ENCODE data around the gene NPFF.
"Not testable (repeated sequence)": the region's sequence is repeated elsewhere in the genome, so short reads cannot be mapped to it uniquely, and the experiment has no call there.

NPFF gene

GRCh38 chr12:53481939-53482586 lies 25.2 kb downstream of the NPFF start:
- H3K4me3 ChIP-seq: no peak overlapping the region
- H3K27ac ChIP-seq: peak overlapping the region in 2 of 21 experiments; percentile 57 to 69

DNA sequence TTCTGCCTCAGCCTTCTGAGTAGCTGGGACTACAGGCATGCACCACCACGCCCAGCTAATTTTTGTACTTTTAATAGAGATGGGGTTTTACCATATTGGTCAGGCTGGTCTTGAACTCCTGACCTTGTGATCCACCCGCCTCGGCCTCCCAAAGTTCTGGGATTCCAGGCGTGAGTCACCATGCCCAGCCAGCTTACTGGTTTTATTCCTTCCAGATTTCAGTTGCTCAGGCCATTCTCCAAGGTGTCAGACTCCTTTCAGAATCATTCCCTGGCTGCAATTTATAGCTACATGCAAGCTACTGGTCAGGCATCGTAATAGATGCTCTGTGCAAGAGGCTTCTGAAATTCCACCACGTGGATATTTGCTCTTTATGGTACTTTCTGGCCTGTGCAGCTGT lies 25.8 kb downstream of the NPFF start:
- H3K27ac ChIP-seq: peak overlapping the region in 1 of 21 experiments; percentile 56
- H3K4me3 ChIP-seq: not testable (repeated sequence)

DNA sequence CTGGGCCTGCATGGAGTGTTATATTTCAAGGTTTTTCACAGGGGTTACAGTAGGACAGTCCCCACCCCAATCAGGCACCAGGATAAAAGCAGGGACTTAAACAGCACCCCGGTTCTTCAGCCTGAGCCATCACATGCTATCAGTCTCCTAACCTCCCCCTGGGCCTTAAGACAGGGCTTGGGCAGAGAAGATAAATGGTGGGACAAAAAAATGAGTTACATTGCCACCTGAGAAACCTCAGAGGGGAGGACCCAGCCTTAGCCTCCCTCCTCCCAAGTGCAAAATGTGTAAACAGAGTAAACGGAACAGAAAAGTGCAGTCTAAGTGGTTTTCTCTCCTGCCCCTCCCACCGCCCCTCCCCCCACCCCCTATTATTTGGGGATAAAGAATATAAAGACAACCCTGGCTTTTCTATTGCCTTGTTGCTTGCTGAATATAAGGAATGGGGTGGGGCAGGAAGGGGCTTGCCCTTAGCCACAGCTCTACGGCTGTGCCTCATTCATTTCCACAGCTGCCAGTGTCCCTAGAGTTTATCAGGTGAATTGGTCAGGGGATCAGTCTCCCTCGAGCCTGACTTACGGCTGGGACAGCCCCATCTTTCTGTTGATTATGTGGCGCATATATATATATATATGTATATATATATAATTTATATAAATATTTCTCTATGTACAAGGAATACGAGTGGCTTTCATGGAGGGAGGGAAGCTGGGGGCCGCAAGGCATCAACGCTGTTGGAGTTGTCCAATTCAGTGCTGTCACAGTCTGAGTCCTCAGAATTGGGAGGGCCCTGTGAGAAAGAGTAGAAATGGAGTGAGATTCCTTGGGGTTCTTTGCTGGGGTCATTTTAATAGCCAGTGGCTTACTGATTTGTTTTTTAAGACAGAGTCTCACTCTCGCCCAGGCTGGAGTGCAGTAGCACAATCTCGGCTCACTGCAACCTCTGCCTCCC lies 26.5 kb downstream of the NPFF start:
- Histone ChIP-seq H3K4me3 (no peak overlapping the region), H3K27ac (peak overlapping the region in 2 of 21 experiments; percentile 40 to 56)

- no peak overlapping the region for H3K4me3 ChIP-seq
- H3K27ac ChIP-seq: no peak overlapping the region
Observed at GRCh38 chr12:53479331-53479730, 28.0 kb downstream of the NPFF start.

DNA sequence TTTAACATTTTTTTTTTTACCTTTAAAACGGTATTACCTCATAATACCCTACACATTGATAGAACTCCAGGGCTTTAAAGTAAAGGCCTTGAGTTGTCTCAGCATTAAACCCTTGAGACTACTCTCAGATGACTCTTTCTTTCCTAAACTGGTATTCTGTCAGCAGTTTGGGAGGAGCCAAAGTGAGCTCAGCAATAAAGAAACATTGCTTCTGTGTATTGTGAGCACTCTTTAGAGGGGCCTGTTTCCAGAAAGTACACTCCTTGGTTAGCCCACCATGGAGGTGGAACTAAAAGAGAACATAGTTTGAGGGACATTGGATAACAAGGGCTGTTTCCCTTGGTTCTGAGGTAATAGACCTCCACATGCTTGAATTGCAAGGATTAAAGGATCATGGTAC lies 28.4 kb downstream of the NPFF start:
- H3K27ac ChIP-seq: peak overlapping the region in 1 of 21 experiments; percentile 5

GRCh38 chr12:53476769-53477209 lies 30.5 kb downstream of the NPFF start:
- Histone ChIP-seq H3K4me3 (no peak overlapping the region), H3K27ac (no peak overlapping the region)

More for the DNA sequence above, 28.4 kb downstream of the NPFF start:
- no peak overlapping the region for H3K4me3 ChIP-seq

- H3K27ac ChIP-seq: peak overlapping the region in 1 of 21 experiments; percentile 30
- H3K4me3 ChIP-seq: no peak overlapping the region
Observed at GRCh38 chr12:53474819-53475218, 32.5 kb downstream of the NPFF start.

DNA sequence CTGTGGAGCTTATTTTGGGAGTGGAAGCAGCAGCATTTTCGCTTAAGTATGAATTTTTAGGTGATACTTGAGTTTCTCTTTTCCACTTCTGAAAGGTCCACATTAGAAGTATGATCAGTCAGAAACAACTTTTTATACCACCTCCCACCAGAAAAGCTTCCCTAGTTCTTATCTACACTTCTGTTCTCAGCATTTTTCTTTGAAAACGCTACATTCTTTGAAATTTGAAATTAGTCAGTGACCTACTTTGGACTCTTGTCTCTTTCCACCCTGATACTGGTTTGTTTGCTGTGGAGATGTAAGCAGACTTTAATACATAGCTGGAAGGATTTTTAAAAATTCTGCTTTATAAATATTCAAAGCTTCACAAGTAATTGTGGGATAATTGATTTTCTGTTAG lies 33.2 kb downstream of the NPFF start:
- H3K4me3 ChIP-seq: no peak overlapping the region
- peak overlapping the region in 2 of 21 experiments; percentile 11 to 30 for H3K27ac ChIP-seq

DNA sequence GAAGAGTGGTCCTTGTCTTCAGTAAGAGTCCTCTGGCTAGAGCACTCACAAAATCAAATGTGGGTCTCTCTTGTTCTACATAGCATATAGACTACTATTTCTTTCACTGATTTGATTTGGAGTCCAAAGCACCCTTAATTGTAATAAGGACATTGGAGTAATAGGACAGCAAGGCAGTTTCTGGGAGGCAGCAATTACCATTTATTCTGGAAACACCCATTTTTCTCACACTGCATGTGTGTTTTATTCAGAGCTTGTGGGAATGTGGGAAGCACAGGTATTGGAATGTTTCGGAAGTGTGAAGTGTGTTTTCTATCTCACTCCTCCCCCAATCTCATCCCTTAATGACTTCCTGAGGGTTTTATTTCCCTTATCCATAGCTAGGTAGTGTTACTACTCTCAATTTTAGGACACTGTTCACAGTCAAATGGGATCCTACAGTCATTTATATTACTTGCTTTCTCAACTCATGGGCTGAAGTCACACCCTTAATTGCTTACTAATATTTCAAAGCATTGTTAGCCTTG lies 35.2 kb downstream of the NPFF start:
- H3K4me3 ChIP-seq: no peak overlapping the region
- no peak overlapping the region for H3K27ac ChIP-seq

DNA sequence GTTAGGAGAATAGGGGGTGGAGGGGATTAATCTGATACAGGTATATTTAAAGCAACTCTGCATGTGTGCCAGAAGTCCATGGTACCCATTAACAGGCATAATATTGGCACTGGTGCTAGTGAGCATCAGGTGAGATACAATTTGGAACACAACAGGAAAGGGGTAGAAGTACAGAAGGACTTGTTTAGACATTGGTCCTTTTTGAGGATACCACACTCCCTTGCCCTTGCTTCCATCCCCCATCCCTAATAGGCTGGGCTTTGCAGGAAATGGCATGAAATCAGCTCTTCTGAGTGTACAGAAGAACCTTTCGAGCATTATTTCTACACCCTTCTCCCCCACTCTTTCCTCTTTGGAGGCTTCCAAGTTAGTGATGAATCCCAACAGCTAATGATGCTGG lies 39.0 kb downstream of the NPFF start:
- Histone ChIP-seq H3K4me3 (no peak overlapping the region), H3K27ac (no peak overlapping the region)

DNA sequence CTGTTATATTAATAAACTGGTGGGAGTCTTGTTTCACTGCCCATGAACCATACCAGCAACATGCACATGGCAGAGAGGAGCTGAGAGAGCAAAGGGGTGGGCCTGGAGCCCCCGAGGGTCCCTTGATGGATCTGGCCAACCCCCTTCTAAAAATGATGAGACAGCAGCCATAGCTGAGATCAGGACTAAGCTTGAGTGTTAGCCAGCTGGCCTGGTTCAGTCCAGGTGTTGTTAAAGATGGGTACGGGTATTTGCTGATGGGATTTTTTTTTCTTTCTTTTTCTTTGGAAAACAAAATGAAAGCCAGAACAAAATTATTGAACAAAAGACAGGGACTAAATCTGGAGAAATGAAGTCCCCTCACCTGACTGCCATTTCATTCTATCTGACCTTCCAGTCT lies 39.4 kb downstream of the NPFF start:
- H3K4me3 ChIP-seq: no peak overlapping the region
- peak overlapping the region in 1 of 21 experiments; percentile 10 for H3K27ac ChIP-seq

DNA sequence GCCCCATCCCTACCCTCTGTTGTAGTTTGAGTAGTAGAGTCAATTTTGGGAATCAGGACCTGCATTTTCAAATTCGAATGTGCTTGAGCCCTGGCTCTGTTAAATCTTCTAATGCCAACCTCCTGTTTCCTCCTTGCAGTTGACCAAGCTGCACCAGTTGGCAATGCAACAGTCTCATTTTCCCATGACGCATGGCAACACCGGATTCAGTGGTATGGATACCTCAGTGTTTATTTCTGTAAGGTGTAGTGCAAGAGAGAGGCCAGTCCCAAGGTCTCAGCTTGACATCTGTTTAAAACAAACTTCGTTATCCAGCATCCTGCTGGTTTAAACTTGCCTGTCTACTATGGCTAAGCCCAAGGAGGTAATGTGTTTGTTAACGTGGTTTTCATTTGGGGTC lies 40.2 kb downstream of the NPFF start:
- no peak overlapping the region for H3K4me3 ChIP-seq
- peak overlapping the region in 1 of 21 experiments; percentile 10 for H3K27ac ChIP-seq

- peak overlapping the region in 1 of 21 experiments; percentile 29 for H3K27ac ChIP-seq
- H3K4me3 ChIP-seq: no peak overlapping the region
Observed at GRCh38 chr12:53466640-53467039, 40.6 kb downstream of the NPFF start.

DNA sequence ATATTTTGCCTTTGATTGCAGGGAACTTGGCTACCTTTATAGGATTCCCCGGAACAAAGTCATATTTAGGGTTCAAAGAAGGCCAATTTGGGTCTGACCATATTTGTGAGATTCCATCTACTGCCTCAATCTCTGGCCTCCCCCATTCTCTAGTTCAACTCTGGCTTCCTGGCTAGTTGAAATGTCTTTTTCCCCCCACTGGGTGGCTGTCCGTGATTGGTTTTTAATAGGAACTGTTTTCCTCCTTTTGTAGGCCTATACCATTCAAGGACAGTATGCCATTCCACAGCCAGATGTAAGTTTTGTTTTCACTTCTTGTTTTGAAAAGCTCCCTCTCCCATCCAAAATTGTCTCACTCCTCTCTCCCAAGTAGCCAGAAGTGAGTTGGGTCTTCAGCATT lies 41.6 kb downstream of the NPFF start:
- H3K27ac ChIP-seq: peak overlapping the region in 2 of 21 experiments; percentile 29 to 33
- no peak overlapping the region for H3K4me3 ChIP-seq

DNA sequence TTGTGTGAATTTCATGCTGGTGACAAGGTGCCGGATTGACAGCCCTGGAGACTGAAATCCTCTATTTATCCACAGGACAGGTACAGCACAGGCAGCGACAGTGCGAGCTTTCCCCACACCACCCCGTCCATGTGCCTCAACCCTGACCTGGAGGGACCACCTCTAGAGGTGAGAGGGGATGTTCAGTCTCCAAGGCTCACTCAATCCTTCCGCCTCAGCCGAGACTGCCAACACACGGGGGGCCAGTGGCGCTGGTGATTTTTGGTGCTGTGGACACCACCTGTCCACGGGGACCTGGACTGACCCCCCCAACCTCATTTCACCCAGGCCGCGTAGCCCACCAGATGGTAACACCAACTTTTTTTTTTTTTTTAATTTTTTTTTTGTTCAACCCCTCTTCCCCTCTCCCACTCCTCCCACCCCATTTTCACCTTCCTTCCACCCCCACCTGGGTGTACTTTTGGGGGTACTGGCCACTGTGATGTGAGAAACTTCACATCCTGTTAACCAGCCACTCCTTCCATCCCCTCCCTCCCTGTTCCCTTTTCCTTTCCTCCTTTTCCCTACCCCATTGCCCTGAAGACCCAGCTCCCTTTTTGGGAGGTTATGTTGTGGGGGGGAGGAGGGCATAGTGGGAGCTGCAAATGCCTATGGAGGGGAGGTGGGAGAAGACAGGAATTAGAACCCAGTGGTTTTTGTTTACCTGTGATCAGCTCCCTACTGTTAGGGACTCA lies 42.4 kb downstream of the NPFF start:
- no peak overlapping the region for H3K27ac ChIP-seq

DNA sequence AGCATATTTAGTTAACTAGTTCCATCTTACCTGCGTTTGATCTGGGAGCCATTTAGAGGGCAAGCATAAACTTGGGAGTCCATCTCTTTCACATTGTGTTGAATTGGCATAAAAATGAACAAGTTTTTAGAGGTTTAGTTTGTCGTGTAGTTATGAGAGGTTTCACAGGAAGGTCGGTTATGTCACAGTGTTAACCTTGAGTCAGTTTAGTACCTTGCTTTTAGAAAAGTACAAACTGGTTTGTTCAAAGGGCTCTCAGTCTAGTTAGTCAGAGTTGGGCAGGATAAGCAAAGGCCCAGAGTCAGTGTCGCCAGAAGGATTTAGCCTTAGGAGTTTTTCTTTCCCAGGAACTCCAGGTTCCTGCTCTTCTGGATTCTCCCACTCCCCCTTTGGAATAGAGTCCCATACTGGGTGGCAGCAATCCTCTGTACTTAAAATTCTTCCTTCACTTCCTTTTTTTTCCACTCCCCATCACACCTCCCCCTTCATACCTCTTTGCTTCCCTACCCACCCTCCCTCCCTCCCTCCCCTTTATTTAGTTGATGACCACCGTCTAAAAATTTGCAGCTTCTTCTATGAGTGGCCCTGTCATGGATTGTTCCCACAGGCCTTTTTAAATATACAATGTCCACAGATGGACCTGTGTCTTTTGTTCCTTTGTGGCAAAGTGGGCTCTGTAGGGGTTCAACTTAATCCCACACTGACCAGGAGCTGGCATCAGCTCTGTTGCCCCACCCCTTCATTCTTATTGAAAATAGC lies 43.3 kb downstream of the NPFF start:
- Histone ChIP-seq H3K27ac (no peak overlapping the region), H3K4me3 (no peak overlapping the region)

More for the DNA sequence above, 42.4 kb downstream of the NPFF start:
- H3K4me3 ChIP-seq: no peak overlapping the region

- peak overlapping the region in 1 of 21 experiments; percentile 6 for H3K27ac ChIP-seq
- H3K4me3 ChIP-seq: no peak overlapping the region
Observed at GRCh38 chr12:53462935-53463334, 44.3 kb downstream of the NPFF start.

GRCh38 chr12:53461591-53461990 lies 45.7 kb downstream of the NPFF start:
- Histone ChIP-seq H3K4me3 (no peak overlapping the region), H3K27ac (no peak overlapping the region)

DNA sequence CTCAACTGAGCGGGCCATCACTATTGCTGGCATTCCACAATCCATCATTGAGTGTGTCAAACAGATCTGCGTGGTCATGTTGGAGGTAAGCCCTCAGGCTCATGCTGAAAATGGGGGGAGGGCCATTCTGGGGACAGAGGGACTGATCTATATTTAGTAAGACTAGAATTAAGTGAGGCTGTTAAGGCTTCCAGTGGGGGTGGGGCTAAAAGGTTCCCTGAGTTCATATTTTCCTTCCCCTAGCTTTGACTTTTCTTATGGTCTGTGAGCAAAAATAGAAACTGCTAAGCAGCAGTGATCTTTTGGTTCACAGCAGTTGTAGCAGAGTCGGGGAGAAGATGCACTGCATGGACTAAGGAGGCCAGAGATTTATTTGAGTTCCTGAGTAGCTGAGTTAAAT lies 46.2 kb downstream of the NPFF start:
- Histone ChIP-seq H3K4me3 (no peak overlapping the region), H3K27ac (no peak overlapping the region)
